Measurements from ENCODE around the gene SLC26A5. TPM values are rescaled to one million over a fixed set of nuclear protein-coding genes. Genes with fewer than 3 reads are reported as not detected.

Gene SLC26A5
- total and polyA plus RNA-seq, 2 experiments from 2014 or later = 0.12 to 0.15 TPM

- Histone ChIP-seq H3K27me3 (no peaks in the 10 kb centered on the region), H3K4me3 (no peak overlapping the region), H3K9me3 (ENCODE audit: low read depth) (no peaks in the 10 kb centered on the region), H3K27ac (no peak overlapping the region), H3K36me3 (peaks cover 41% of the 10 kb centered on the region), H3K4me1 (ENCODE audit: low read depth) (no peaks in the 10 kb centered on the region)
- no peak for DNase-seq (ENCODE audit: low read depth in 1 of 2, low spot score in 1 of 2)
- TF ChIP-seq, protein P1, sequence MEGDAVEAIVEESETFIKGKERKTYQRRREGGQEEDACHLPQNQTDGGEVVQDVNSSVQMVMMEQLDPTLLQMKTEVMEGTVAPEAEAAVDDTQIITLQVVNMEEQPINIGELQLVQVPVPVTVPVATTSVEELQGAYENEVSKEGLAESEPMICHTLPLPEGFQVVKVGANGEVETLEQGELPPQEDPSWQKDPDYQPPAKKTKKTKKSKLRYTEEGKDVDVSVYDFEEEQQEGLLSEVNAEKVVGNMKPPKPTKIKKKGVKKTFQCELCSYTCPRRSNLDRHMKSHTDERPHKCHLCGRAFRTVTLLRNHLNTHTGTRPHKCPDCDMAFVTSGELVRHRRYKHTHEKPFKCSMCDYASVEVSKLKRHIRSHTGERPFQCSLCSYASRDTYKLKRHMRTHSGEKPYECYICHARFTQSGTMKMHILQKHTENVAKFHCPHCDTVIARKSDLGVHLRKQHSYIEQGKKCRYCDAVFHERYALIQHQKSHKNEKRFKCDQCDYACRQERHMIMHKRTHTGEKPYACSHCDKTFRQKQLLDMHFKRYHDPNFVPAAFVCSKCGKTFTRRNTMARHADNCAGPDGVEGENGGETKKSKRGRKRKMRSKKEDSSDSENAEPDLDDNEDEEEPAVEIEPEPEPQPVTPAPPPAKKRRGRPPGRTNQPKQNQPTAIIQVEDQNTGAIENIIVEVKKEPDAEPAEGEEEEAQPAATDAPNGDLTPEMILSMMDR (IDR thresholded peaks at IDR 0.05; ENCODE audit: low read depth, low read length) = no peak
Measured at GRCh38 chr7:103336761-103337160, 109.2 kb downstream of the SLC26A5 start.

- Histone ChIP-seq H3K27me3 (no peaks in the 10 kb centered on the region), H3K36me3 (peaks cover 54% of the 10 kb centered on the region), H3K4me3 (no peak overlapping the region), H3K9me3 (ENCODE audit: low read depth) (no peaks in the 10 kb centered on the region), H3K27ac (no peak overlapping the region), H3K4me1 (ENCODE audit: low read depth) (no peaks in the 10 kb centered on the region)
- TF ChIP-seq, protein P1 (IDR thresholded peaks at IDR 0.05; ENCODE audit: low read depth, low read length) = no peak
- no peak for DNase-seq (ENCODE audit: low read depth in 1 of 2, low spot score in 1 of 2)
Measured at GRCh38 chr7:103325744-103326143, 120.3 kb downstream of the SLC26A5 start.

Other genes with a start within 250 kb of the SLC26A5 start
- gene PMPCB, start 148.8 kb downstream of the SLC26A5 start, total RNA-seq = 67.4 and 76.4 TPM in 2 replicates
- gene PMPCB, start 148.8 kb downstream of the SLC26A5 start, polyA plus RNA-seq = 92.2 and 102 TPM in 2 replicates
- 9.3 and 22.7 TPM in 2 replicates for gene DNAJC2, start 101.4 kb downstream of the SLC26A5 start, total RNA-seq
- gene DNAJC2, start 101.4 kb downstream of the SLC26A5 start, polyA plus RNA-seq = 36.4 and 53.0 TPM in 2 replicates
- 75.6 and 90.6 TPM in 2 replicates for gene PSMC2, start 98.6 kb downstream of the SLC26A5 start, total RNA-seq
- 112 and 156 TPM in 2 replicates for gene PSMC2, start 98.6 kb downstream of the SLC26A5 start, polyA plus RNA-seq

Measured in cardiac muscle cell (in vitro differentiated cells and primary cell).